PC-9 (cell line): Measurements from ENCODE around the gene ADD3. TPM values are rescaled to one million over a fixed set of nuclear protein-coding genes. Genes with fewer than 3 reads are reported as not detected.

Experiments used
- BruUV-seq: library from RNA; stranded (reverse); fragments of 400-500 nt; replicated peaks from 2 replicates; lab custom pipeline; 2021; lab: Mats Ljungman, UMichigan
- CTCF ChIA-PET: fragments of 300-600 bp; sonication (Branson Sonifier 250); formaldehyde crosslinking; loops from one replicate; lab custom pipeline; 2022; ENCODE audit warnings: antibody characterized with exemption; lab: Charles Lee
- POLR2A ChIA-PET: fragments of 300-600 bp; sonication (Branson Sonifier 250); formaldehyde crosslinking; loops from one replicate; lab custom pipeline; 2022; ENCODE audit warnings: antibody characterized with exemption; ENCODE audit not compliant: unreplicated experiment; lab: Charles Lee
- DNase-seq, 2 experiments: peaks; one replicate each; pipeline versions ENCODE4 v3.0.0 to v3.0.0-alpha.2; 2015 to 2022; ENCODE audit warnings: mixed read lengths in 1 of 2
- H2AFZ ChIP-seq: fragments of 200-600 bp; sonication (generic); 2 replicates; pipeline ENCODE4 v1.8.1; 2017; ENCODE audit warnings: antibody characterized with exemption
- H3F3A ChIP-seq: fragments of 200-600 bp; sonication (generic); 2 replicates; pipeline ENCODE4 v1.8.1; 2017; ENCODE audit warnings: antibody characterized with exemption, mild to moderate bottlenecking, low read depth; ENCODE audit not compliant: insufficient read depth
- H3K27ac ChIP-seq: fragments of 200-600 bp; sonication (generic); 2 replicates; pipeline ENCODE4 v1.6.1; 2016; ENCODE audit warnings: mixed run types
- H3K27me3 ChIP-seq: fragments of 200-600 bp; sonication (generic); 2 replicates; pipeline ENCODE4 v1.6.1; 2016; ENCODE audit warnings: low read depth, mixed run types; ENCODE audit not compliant: insufficient read depth
- H3K36me3 ChIP-seq: fragments of 200-600 bp; sonication (generic); 2 replicates; pipeline ENCODE4 v1.6.1; 2016; ENCODE audit warnings: low read depth, mixed run types
- H3K4me1 ChIP-seq: fragments of 200-600 bp; sonication (generic); replicated peaks from 2 replicates; pipeline ENCODE4 v1.6.1; 2016; ENCODE audit warnings: mixed run types; ENCODE audit not compliant: insufficient read depth
- H3K4me2 ChIP-seq: fragments of 200-600 bp; sonication (generic); 2 replicates; pipeline ENCODE4 v1.6.1; 2017; ENCODE audit warnings: mixed run types
- H3K4me3 ChIP-seq: fragments of 200-600 bp; sonication (generic); 2 replicates; pipeline ENCODE4 v1.6.1; 2016; ENCODE audit warnings: mixed run types
- H3K79me2 ChIP-seq: fragments of 200-600 bp; sonication (generic); 2 replicates; pipeline ENCODE4 v1.6.1; 2017; ENCODE audit warnings: low read depth, mixed run types
- H3K9me2 ChIP-seq: fragments of 200-600 bp; sonication (generic); 2 replicates; pipeline ENCODE4 v1.8.1; 2017; ENCODE audit warnings: mild to moderate bottlenecking; ENCODE audit not compliant: insufficient read depth
- H3K9me3 ChIP-seq: fragments of 200-600 bp; sonication (generic); 2 replicates; pipeline ENCODE4 v1.8.1; 2016; ENCODE audit warnings: low read depth; ENCODE audit not compliant: insufficient read depth
- H4K20me1 ChIP-seq: fragments of 200-600 bp; sonication (generic); 2 replicates; pipeline ENCODE4 v1.8.1; 2017; ENCODE audit not compliant: insufficient read depth
- CTCF ChIP-seq: fragments of 200-600 bp; sonication (generic); conservative IDR thresholded peaks from 2 replicates; pipeline ENCODE4 v1.6.1; 2017; ENCODE audit warnings: mixed run types, antibody characterized with exemption, mild to moderate bottlenecking, moderate library complexity
- EZH2 ChIP-seq: fragments of 200-600 bp; sonication (generic); IDR thresholded peaks from 2 replicates; pipeline ENCODE4 v1.8.0; 2017; ENCODE audit warnings: antibody characterized with exemption, low read depth
- intact Hi-C: fragments of 100-400 bp; cut with micrococcal nuclease; formaldehyde crosslinking; loops from one replicate; pipeline ENCODE4 v1.10.0; 2022; ENCODE audit not compliant: unreplicated experiment
- total RNA-seq: library from RNA; stranded (reverse); gene quantifications from 2 replicates; pipeline ENCODE4 v1.2.3, GENCODE V29; 2021

The ADD3 gene
- total RNA-seq, 1 experiment from 2014 or later = 77.7 TPM

DNA sequence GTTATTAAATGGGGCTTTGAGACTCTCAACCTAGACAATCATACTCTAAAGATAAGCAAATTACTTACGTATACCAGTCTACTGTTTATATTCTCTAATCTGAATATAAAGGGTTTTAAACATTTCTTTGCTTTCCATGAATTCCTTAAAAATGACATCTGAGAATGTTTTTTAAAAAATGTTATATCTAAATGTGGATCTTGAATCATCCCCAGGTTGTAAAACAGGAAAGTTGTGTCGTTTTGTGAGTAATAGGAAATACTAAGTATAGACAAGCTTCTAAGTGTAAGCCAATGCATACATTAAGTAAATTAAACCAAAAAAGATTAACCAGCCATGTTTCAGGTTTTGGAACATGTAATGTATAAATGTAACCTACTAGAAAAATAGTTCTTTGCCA lies 26.8 kb downstream of the ADD3 start:
- intact Hi-C loops = no loop called here
- Histone ChIP-seq H4K20me1 (no peaks in the 10 kb centered on the region), H3K4me3 (no peak overlapping the region), H2AFZ (no peak overlapping the region), H3K79me2 (no peaks in the 10 kb centered on the region), H3K9me3 (no peaks in the 10 kb centered on the region), H3K27me3 (no peaks in the 10 kb centered on the region), H3K36me3 (no peaks in the 10 kb centered on the region), H3F3A (no peaks in the 10 kb centered on the region), H3K9me2 (no peaks in the 10 kb centered on the region), H3K4me2 (no peak overlapping the region), H3K27ac (no peak overlapping the region), H3K4me1 (no peaks in the 10 kb centered on the region)
- ChIA-PET POLR2A (interaction anchor here (0.6 kb wide), 1 partner anchor 42 kb away, joined by 3 read pairs; no protein-coding TSS in a partner anchor), CTCF (no interaction called here)
- TF ChIP-seq EZH2 = no peak
- TF ChIP-seq CTCF = no peak
- no TSS peak for BruUV-seq
- no peak for DNase-seq

DNA sequence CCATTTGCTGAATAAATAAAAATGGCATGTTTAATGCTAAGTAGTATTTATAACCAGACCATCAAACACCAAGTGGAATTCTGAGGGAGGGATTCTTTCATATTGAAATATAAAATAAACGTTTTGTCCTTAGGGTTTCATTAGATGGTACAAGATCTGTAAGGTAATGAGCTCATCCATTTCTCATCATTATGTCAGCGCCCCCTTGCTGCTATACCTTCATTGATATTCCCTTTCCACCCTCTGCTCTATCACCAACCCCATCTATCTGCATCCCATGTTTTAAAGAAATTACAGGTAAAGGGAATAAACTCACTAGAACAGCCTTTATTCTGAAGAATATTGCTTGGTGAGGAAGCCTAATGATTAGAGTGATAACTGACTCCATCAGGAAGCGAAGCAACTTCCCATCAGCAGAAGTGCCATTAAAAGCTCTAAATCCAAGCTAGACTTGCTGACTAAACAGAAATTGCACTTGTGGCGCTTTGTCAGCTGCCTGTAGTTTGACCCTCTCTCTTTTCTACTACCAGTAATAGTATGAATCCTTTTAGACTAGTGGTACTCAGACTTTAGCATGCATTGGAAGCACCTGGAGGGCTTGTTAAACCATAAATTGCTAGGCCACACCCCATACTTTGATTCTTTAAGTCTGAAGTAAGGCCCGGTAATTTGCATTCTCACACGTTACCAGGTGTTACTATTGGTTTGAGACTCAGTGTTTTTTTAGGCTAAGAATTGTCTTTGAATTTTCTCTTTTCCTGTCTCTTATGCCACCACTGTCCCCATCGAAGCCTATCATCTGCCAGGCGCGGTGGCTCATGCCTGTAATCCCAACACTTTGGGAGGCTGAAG lies 27.5 kb downstream of the ADD3 start:
- no peak overlapping the region for H3K4me3 ChIP-seq
- H3K79me2 ChIP-seq = no peaks in the 10 kb centered on the region
- no peak overlapping the region for H3K4me2 ChIP-seq
- no peaks in the 10 kb centered on the region for H3K9me3 ChIP-seq
- no peak overlapping the region for H3K27ac ChIP-seq
- no peak for DNase-seq
- no peak overlapping the region for H2AFZ ChIP-seq
- H3K4me1 ChIP-seq = no peaks in the 10 kb centered on the region
- H3K27me3 ChIP-seq = no peaks in the 10 kb centered on the region
- BruUV-seq = no TSS peak
- no peaks in the 10 kb centered on the region for H4K20me1 ChIP-seq
- intact Hi-C loops = no loop called here
- ChIA-PET CTCF (no interaction called here), POLR2A (interaction anchor here (0.6 kb wide), 1 partner anchor 41 kb away, joined by 3 read pairs; no protein-coding TSS in a partner anchor)
- H3K36me3 ChIP-seq = no peaks in the 10 kb centered on the region
- TF ChIP-seq CTCF (no peak), EZH2 (no peak)
- no peaks in the 10 kb centered on the region for H3K9me2 ChIP-seq
- H3F3A ChIP-seq = no peaks in the 10 kb centered on the region

- Histone ChIP-seq H3K4me1 (no peaks in the 10 kb centered on the region), H3K4me2 (no peak overlapping the region), H3K79me2 (no peaks in the 10 kb centered on the region), H4K20me1 (no peaks in the 10 kb centered on the region), H3K9me3 (no peaks in the 10 kb centered on the region), H3K27ac (no peak overlapping the region), H3F3A (no peaks in the 10 kb centered on the region), H2AFZ (no peak overlapping the region), H3K36me3 (no peaks in the 10 kb centered on the region), H3K4me3 (no peak overlapping the region), H3K9me2 (no peaks in the 10 kb centered on the region), H3K27me3 (no peaks in the 10 kb centered on the region)
- ChIA-PET CTCF (no interaction called here), POLR2A (no interaction called here)
- no TSS peak for BruUV-seq
- TF ChIP-seq CTCF (no peak), EZH2 (no peak)
- intact Hi-C loops = no loop called here
- no peak for DNase-seq
These were observed 28.9 kb downstream of the ADD3 start for GRCh38 chr10:110036640-110037039.
